WERI-Rb-1 (cell line): ENCODE data around the gene PDE6C.

ENCODE experiments used
- DNase-seq: peaks from one replicate; pipeline ENCODE4 v3.0.0-alpha.2; 2020
- H3K27ac ChIP-seq: fragments of 250-450 bp; sonication (Bioruptor Pico); 2 replicates; pipeline ENCODE4 v1.5.1; 2020; ENCODE audit warnings: mild to moderate bottlenecking, moderate library complexity
- H3K27me3 ChIP-seq: fragments of 250-450 bp; sonication (Bioruptor Pico); 2 replicates; pipeline ENCODE4 v1.5.1; 2021; ENCODE audit warnings: mild to moderate bottlenecking, low read depth, moderate library complexity; ENCODE audit not compliant: insufficient read depth, severe bottlenecking
- H3K36me3 ChIP-seq: fragments of 250-450 bp; sonication (Bioruptor Pico); 2 replicates; pipeline ENCODE4 v1.5.1; 2020; ENCODE audit warnings: mild to moderate bottlenecking, moderate library complexity
- H3K4me3 ChIP-seq: 2 replicates; pipeline ENCODE4 v1.5.1; 2011; ENCODE audit warnings: low read depth, mild to moderate bottlenecking, control low read depth, low read length
- H3K9me3 ChIP-seq: fragments of 250-450 bp; sonication (Bioruptor Pico); 2 replicates; pipeline ENCODE4 v1.5.1; 2021; ENCODE audit warnings: mild to moderate bottlenecking, moderate library complexity; ENCODE audit not compliant: severe bottlenecking
- CTCF ChIP-seq: IDR thresholded peaks from 2 replicates; pipeline ENCODE4 v1.5.1; 2011; ENCODE audit warnings: low read depth, mild to moderate bottlenecking, control low read depth, inconsistent platforms, low read length

The PDE6C gene

GRCh38 chr10:93707623-93708022, 95.3 kb downstream of the PDE6C start:
- no peaks in the 10 kb centered on the region for H3K9me3 ChIP-seq
- no peaks in the 10 kb centered on the region for H3K27me3 ChIP-seq
- no peak for TF ChIP-seq CTCF
- H3K4me3 ChIP-seq: no peak overlapping the region
- H3K36me3 ChIP-seq: no peaks in the 10 kb centered on the region
- H3K27ac ChIP-seq: no peak overlapping the region
- no peak for DNase-seq

GRCh38 chr10:93710333-93710909, 98.1 kb downstream of the PDE6C start:
- Histone ChIP-seq H3K27ac (no peak overlapping the region), H3K27me3 (no peaks in the 10 kb centered on the region), H3K4me3 (no peak overlapping the region), H3K36me3 (no peaks in the 10 kb centered on the region), H3K9me3 (no peaks in the 10 kb centered on the region)
- TF ChIP-seq CTCF: no peak
- DNase-seq: no peak

GRCh38 chr10:93711891-93712290, 99.6 kb downstream of the PDE6C start:
- Histone ChIP-seq H3K36me3 (no peaks in the 10 kb centered on the region), H3K4me3 (no peak overlapping the region), H3K27ac (no peak overlapping the region), H3K27me3 (no peaks in the 10 kb centered on the region), H3K9me3 (no peaks in the 10 kb centered on the region)
- DNase-seq: no peak
- no peak for TF ChIP-seq CTCF

- Histone ChIP-seq H3K27ac (no peak overlapping the region), H3K27me3 (no peaks in the 10 kb centered on the region), H3K9me3 (no peaks in the 10 kb centered on the region), H3K36me3 (no peaks in the 10 kb centered on the region), H3K4me3 (no peak overlapping the region)
- TF ChIP-seq CTCF: no peak
- no peak for DNase-seq
Observed at GRCh38 chr10:93712593-93712992, 100.3 kb downstream of the PDE6C start.

- no peak overlapping the region for H3K27ac ChIP-seq
- no peak overlapping the region for H3K4me3 ChIP-seq
- no peak for DNase-seq
- no peaks in the 10 kb centered on the region for H3K36me3 ChIP-seq
- no peak for TF ChIP-seq CTCF
- no peaks in the 10 kb centered on the region for H3K9me3 ChIP-seq
- H3K27me3 ChIP-seq: no peaks in the 10 kb centered on the region
Observed at GRCh38 chr10:93715345-93715744, 103.0 kb downstream of the PDE6C start.
